Activated CD8-positive, alpha-beta memory T cell treated with anti-CD3 and anti-CD28 coated beads, Interleukin-2, amount 50 U/mL, for 1 hour (primary cell): ENCODE data around the gene SYN1.

ENCODE experiments used
- DNase-seq: peaks from one replicate; pipeline ENCODE4 v3.0.0-alpha.2; 2020; ENCODE audit errors: extremely low read depth

The SYN1 gene

DNA sequence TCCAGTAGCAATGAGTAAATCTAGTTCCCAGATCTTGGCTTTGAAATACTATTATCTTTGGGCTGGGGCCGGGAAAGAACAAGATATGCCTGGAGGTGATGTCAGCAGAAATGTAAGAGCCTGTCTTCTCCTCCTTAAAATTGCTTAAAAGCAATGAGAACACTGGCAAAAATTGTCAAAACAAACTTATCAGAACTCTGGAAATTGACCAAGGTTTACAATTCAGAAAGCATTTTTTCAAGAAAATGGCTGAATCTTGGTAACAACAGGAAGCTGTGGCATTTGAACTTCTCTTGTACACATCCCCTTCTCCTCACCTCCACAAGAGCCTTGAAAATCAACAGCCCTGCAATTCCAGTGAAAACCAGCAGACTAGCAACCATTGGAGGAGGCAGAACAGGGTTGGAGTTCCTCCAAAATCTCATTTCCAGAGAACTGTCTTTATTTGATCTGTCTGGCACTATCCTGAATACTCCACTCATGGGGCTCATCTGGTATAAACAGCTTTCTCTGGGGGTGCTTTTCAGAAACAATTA lies 23.9 kb downstream of the SYN1 start:
- no peak for DNase-seq

DNA sequence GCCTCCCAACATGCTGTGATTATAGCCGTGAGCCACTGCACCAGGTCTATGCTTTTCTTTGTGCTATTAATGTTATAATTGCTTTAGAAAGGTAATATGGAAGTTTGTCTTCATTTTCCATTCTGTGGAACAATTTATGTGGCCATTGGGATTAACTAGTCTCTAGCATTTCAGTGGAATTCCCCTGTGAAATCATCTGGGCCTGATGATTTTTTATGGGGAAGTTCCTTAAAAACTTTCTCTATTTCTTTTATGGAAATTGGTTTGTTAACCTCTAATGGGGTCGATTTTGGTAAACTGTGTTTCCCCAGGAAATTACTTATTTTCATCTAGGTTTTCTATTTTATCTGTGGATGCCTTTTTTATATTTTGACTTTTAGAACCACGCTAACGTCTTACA lies 26.1 kb downstream of the SYN1 start:
- no peak for DNase-seq

DNA sequence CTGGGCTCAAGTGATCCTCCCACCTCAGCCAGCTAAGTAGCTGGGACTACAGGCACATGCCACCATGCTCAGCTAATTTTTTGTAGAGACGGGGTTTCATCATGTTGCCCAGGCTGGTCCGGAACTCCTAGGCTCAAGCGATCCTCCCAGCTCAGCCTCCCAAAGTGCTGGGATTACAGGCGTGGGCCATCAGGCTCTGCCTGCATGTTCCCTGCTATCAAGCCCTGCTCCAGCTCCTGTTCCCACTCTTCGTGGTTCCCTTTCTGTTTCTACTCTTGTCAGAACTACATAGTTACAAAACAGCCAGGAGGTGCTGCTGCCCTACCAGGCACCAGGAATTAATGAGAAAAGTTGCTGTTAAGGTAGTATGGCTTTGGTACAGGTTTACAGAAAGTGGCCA lies 28.7 kb downstream of the SYN1 start:
- DNase-seq: no peak

DNA sequence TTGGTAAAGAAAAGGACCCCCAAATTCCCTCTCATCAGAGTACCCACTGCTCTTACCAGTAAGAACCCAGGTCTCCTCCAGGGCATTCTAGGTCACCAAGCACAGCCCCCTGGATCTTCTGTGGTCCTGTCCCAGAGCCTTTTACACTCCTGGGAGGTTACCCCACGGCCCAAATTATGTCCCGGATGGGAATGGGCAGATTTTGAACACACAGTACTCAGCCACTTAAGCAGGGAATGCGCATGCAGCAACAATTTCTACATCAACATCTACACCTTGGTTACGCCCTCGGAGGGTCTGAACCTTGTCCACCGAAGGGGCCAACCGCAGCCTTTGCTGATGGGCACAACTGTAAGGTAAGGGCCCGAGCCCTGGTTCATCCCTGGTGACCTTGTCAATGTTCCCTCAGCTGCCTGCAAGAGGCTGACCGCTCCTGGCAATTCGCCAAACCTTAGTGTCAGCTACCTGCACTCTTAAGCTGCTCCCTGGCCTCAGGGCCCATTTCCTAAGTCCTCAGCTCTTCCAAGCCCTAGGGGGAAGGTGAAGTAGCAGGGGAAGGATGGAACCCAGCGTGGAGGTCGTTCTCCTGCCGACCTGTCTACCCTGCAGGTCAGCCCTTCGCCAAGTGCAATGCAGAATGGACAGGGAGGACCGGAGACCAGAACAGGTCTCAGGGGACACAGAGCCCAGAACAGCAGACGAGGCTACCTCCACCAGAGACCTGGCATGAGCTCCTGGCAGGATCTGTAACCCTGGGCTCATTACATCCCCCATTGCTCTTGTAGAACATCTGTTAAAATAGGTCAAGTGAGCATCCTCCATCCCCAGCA lies 31.5 kb downstream of the SYN1 start:
- no peak for DNase-seq

DNA sequence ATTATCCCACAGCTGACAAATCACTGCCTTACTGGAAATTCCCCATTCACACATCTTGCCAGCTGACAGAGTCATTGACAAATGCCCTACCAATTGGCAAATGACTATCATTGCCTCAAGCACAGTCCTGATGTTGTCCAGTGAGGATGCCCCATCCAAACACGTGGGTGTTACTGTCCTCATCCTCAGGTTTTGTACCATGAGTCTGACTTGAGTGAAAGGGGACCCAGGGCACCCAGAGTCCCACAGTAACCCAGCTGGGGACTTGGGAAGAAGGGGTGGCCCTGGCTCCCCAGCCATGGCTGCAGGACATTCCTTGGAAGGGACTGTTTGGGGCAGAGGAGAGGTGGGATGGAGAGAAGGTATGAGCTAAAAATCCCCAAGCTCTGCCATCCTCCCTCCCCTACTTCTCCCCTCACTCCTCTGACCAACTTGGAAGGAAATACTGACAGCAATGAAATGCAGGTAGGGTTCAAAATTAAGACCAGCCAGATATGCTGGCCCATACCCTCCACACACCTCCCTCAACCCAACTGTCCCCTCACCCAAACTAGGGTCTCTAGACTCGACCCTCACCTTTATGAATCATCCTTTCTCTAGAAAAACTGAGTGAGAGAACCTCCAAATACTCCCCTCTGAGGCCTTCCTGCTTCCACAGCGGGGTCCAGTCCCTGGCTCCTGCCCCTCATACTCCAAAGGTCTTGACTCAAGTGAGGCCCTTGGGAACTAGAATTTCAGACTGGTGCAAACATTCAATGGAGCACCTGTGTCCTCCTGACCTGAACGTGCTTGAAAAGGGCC lies 32.4 kb downstream of the SYN1 start:
- DNase-seq: no peak

DNA sequence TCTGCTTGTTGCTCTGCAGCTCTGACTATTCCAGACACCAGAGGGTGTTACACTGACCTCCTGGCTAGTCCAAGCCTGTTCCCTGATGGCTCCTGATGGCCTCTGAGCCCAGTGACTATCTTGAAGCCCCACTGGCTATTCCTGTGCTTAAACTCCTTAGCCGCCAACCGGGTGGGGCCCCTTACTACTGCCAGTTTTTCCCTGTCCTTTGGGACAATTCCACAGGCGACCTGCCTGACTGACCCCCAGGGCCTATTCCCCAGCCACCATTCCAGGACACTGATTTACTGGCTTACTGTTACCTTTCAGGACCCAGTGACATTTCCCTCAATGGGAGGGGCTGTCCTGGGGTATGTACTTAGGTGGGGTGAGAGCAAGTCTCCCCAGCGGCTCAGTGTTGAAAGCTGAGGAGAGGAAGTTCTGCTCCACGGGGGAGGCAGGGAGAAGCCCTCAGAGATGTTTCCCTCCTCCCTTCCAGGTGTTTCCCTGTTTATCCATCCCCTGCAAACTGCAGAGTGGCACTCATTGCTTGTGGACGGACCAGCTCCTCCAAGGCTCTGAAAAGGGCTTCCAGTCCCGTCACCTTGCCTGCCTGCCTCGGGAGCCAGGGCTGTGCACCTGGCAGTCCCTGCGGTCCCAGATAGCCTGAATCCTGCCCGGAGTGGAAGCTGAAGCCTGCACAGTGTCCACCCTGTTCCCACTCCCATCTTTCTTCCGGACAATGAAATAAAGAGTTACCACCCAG lies 33.4 kb downstream of the SYN1 start:
- DNase-seq: no peak

DNA sequence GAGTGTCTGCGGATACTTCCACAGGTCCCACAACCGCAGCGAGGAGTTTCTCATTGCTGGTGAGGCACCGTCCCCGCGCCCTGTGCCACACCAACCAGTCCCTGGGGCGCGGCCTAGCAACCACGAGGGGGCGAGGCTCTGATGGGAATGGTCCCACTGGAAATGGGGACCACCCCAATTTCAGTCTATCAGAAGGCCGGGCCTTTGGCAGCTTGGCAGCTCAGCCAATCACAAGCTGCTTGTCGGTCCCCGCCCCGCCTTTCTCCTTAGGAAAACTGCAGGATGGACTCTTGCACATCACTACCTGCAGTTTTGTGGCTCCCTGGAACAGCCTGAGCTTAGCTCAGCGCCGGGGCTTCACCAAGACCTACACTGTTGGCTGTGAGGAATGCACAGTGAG lies 34.4 kb downstream of the SYN1 start:
- DNase-seq: no peak

DNA sequence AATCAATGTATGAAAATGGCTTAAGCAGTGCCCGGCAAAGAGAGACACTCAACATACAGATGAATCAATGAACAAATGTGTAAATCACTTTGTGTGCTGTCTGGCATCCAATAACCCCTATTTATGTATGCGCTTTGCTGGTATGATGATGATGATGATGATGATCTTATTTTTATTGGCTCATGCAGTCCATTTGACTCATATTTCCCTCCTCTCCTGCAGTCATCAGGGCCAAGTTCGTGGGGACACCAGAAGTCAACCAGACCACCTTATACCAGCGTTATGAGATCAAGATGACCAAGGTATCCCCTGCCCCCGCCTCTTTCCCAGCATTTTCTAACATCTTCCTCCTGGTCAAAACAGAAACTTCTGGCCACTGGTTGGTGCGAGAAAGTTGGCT lies 34.9 kb downstream of the SYN1 start:
- no peak for DNase-seq

DNA sequence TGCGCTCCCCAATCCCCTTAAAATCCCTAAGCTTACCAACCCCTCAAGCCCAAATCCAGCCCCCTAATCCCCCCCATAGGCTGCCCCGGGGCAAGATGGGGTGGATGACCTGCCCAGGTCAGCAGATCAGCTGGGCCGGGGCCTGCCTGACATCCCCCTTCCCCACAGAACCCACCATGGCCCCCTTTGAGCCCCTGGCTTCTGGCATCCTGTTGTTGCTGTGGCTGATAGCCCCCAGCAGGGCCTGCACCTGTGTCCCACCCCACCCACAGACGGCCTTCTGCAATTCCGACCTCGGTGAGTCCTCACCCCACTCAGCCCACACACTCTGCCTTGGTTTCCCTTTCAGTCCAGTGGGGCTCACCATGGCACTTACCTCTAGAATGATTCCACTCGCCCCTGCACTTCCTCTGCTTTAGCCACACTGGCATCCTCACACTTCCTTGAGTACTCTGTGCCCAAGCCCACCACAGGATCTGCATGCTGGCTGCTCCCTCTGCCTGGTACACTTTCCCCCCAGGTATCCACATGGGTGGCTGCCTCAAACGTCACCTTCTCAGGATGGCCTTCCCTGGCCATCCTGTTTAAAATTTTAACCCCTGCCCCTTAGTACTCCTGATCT lies 36.3 kb downstream of the SYN1 start:
- DNase-seq: no peak

DNA sequence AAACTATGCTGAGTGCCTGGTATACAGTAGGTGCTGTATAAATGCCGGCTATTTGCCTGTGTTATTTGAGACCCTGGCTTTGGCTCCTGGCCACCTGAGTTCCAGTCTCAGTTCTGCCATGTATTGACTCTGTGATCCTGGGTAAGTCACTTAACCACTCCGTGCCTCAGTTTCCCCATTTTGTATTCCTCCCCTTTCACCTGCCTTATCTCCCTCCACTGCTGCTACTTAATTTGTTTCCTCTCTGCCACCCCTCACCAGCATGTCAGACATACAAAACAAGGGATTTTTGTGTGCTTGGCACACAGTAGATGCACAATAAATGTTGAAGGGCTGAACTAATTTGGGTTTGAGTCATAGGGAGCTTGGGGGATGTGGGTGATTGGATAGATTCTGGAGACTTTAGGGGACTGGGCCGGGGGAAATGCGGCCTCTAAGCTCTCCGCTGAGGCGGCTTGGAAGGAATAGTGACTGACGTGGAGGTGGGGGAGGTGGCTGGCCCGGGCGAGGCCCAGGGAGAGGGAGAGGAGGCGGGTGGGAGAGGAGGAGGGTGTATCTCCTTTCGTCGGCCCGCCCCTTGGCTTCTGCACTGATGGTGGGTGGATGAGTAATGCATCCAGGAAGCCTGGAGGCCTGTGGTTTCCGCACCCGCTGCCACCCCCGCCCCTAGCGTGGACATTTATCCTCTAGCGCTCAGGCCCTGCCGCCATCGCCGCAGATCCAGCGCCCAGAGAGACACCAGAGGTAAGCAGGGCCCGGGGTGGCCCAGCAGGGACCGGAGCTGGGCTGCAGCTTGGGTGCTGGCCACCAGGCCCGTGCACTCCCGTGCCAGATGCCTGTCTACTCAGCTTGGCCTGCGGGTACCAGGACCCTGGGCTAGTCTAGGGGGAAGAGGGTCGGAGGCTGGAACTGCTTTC lies 37.7 kb downstream of the SYN1 start, which contains the start of gene TIMP1:
TIMP1 (plus strand) TSS at position 706 of the 917 bp plus-strand sequence. CDS start 980 bp downstream, outside the sequence.
- DNase-seq: peak; percentile 54

DNA sequence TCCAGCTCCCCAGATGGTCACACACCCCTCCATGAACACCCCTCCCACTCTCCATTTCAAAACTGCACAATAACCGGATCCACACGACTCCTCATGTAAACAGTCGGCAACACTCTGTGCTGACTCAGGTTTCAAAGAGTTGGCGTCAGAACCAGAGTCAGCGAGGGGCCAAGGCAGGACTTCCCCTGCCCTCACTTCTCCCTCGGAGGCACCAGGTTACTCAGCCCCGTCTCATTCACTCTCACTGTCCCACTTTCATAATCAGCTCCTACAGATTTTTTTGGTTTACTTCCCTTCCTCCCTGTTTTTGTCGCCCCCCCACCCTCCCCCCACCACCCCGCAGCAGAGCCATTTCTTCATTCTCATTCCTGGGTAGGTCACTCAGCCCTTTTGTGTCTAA lies 40.1 kb downstream of the SYN1 start:
- no peak for DNase-seq

DNA sequence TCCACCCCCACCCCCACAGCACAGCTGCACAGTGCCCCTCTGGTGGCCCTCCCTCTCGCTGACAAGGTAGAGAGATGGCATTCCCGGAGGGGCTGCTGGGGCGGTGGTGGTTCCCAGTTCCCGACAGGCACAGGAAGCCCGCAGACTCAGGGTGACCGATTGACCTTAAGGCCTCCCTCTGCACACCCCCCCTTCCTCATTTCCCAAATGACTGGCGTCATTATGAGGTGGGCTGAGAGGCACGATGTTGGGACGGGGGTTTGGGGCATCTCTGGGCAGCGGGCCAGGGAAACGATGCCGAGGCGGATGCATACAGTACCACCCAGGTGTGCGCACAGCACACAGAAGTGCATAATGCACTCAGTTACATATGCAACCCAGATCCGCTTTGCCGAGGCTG lies 41.0 kb downstream of the SYN1 start:
- no peak for DNase-seq

DNA sequence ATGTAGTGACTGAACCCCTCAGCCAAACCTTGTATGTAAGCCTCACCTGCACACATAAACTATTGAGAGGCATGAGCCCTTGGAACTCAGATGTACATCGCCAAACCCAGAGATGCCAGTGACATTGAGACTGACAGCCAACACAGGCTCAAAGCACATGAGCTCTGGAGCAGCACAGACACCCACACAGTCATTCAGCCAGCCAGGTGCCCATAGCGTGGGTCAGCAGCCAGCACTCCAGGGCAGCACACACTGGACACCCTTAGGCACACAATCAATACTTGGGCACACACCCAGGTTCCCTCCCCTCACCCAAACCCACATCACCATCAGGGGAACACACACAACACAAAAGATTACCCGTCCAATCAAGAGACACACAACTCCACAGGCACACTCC lies 41.8 kb downstream of the SYN1 start:
- DNase-seq: no peak

DNA sequence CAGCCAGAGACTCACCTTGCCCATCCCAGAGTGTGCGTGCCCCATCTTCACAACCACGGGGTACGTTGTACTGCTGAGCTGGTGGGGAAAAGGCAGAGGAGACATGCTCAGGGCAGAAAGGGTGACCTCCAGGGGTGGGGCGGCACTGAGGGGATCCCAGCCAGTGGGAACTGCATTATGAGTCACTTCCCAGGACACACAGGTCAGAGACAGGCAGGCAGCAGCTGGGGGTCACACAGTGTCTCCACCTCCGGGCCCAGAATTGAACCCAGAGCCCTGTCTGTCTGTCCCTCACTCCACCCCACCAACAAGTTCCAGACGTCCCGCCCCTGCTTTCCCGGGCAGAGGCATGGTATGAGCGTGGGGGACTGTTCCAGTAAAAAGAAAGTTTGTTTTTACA lies 42.2 kb downstream of the SYN1 start:
- no peak for DNase-seq

DNA sequence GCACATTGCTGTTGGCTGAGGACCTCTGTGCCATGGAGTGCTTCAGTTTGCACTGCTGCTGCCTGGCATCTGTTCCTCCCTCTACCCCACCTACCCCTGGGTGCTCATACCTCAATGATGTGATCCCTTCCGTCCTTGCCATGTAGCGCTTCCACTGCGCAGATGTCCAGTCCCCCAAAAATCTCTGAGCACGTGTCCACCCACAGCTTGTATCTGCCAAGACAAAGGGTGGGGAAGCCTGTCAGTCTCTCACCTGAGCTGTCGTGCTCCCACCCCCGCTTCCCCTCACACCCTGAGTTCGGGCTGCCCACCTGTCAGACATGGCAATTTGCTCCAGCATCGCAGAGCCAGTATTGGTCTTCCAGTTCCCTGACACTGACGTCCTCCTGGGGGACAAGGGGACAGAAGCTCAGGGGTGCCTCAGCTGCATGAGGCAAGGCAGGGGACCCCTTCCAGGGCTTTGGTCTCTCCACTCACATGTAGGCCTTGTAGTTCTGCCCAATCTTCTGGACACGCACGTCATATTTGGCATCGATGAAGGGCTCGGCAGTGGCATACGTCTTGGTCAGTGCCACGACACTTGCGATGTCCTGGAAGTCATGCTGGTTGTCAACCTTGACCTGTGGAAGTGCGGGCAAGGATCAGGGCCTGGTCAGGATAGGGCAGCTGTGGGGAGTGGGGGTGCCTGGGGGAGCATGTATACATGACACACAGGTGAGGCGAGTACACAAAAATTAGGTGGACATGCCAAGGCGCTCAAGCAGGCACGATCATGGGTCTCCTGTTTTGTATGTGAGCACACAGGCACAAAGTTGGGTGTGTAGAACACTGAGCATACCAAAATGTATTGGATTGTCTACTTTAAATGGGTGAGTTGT lies 43.4 kb downstream of the SYN1 start:
- DNase-seq: no peak

DNA sequence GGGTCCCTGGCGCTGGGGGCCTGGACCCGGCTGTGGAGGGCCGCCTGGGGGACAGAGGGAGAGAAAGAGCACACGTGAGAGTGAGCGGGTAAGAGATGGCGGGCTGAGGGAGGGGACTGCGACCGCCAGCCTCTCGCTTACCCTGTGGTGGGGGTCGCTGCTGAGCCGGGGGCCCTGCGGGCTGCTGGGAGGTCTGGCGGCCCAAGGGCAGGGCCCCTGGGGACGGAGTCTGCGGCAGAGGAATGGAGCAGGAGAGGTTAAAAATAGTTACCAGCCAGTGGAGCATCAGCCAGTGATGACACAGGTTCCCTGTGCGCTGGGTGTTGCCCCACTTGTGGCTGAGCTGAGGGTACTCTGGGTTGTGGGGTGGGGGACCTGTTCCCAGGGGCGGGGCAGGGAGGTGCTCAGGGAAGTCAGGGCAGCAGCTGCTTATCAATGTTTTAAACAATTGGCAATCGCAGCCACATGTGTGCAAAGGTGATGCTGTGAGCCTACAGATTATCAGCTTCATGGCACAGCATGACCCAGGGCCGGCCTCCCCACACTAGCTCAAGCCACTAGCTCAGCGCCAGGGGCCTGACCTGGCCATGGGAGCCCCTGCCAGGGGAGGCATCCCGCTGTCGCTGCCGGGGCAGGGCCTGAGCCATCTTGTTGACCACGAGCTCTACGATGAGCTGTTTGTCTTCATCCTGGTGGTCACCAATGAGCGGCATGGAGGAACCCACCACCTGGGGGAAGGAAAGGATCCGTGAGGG lies 44.9 kb downstream of the SYN1 start:
- DNase-seq: no peak

DNA sequence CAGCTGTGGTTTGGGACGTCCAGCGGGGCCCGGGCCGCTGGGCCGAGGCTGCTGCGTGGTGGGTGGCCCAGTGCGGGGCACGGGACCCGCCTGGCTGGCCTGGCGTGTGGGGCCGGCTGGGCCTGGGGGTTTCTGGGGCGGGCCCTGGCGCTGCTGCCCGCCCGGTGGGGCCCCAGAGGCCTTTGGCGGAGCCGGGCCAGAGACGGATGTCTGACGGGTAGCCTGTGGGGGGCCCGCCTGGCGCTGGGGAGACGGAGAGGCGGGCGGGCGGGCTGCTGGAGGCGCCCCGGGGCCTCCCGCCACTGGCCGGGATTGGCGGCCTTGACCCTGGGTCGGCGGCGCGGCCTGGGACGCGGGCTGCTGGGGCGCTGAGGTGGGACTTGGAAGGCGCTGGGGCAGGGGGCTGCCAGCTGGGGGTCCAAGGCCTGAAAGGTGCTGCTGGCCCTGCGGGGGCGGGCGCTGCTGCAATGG lies 45.5 kb downstream of the SYN1 start:
- no peak for DNase-seq

DNA sequence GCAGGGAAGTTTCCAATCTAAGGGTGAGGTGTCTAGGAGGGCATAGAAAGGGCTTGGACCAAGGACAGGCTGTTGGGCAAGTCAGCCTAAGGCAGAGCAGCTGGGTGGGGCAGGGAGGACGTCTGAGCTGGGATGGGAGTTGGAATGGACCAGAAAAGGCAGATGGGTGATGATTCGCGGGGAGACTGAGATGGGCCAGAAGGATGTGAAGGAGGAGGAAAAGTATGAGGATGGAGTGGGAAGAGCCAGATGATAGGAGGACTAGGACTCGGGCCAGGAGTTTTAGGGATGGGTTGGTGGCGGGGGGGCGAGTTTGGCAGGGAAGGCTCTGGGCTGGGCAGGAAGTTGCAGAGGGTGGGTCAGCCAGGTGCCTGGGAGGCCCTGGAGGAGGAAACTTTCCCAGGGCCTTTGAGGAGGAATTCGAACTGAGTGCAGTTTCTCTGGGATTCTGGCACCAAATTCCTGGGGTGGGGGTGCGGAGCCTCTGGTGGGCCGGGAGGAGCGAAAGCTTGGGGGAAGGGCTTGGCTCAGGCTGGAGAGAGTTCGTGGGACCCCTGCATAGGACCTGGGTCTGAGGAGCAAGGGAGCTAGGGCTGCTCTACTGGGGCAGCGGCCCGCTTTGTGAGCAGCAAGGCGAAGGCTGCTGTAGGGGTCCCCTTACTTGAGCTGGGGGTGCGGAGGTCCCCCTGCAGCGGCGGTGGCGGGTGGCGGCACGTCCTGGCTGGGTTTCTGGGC lies 46.1 kb downstream of the SYN1 start:
- no peak for DNase-seq
